SU-DHL-6 (cell line): ENCODE results near the gene HBZ.
"Not testable (repeated sequence)": the region's sequence is repeated elsewhere in the genome, so short reads cannot be mapped to it uniquely, and the experiment has no call there.

Experiments
- H2AFZ ChIP-seq: fragments of 200-600 bp; sonication (generic); 2 replicates; pipeline ENCODE4 v1.6.1; 2014; ENCODE audit warnings: low read depth, mild to moderate bottlenecking, moderate library complexity, mixed read lengths, antibody characterized with exemption, low read length; ENCODE audit not compliant: severe bottlenecking
- H3F3A ChIP-seq: fragments of 200-600 bp; shearing (Covaris generic); 2 replicates; pipeline ENCODE4 v1.6.0; 2016; ENCODE audit warnings: antibody characterized with exemption, mild to moderate bottlenecking; ENCODE audit not compliant: insufficient read depth
- H3K27ac ChIP-seq: fragments of 200-600 bp; sonication (generic); 2 replicates; pipeline ENCODE4 v1.5.1; 2016; ENCODE audit warnings: low read depth, mild to moderate bottlenecking, low read length, moderate library complexity, mixed read lengths
- H3K27me3 ChIP-seq: fragments of 200-600 bp; sonication (generic), shearing (Covaris generic); 2 replicates; pipeline ENCODE4 v1.6.0; 2014; ENCODE audit warnings: mild to moderate bottlenecking, low read length
- H3K36me3 ChIP-seq: fragments of 200-600 bp; sonication (generic); 2 replicates; pipeline ENCODE4 v1.6.1; 2014; ENCODE audit warnings: mild to moderate bottlenecking, low read length, mixed read lengths
- H3K4me2 ChIP-seq: fragments of 300-600, 200-600 bp; shearing (Covaris generic), sonication (generic); 2 replicates; pipeline ENCODE4 v1.6.0; 2014; ENCODE audit warnings: low read length, low read depth, mild to moderate bottlenecking; ENCODE audit not compliant: poor library complexity, severe bottlenecking
- H3K4me3 ChIP-seq: fragments of 200-600 bp; sonication (generic); 2 replicates; pipeline ENCODE4 v1.5.1; 2014; ENCODE audit warnings: antibody characterized with exemption, low read length, mild to moderate bottlenecking, mixed read lengths; ENCODE audit not compliant: insufficient read depth, poor library complexity, severe bottlenecking
- H3K79me2 ChIP-seq: fragments of 200-600 bp; sonication (generic); 2 replicates; pipeline ENCODE4 v1.6.1; 2014; ENCODE audit warnings: mild to moderate bottlenecking, low read length, moderate library complexity; ENCODE audit not compliant: insufficient read depth
- H3K9ac ChIP-seq: fragments of 200-600 bp; sonication (generic); 2 replicates; pipeline ENCODE4 v1.7.0; 2014; ENCODE audit warnings: mild to moderate bottlenecking, low read length
- H3K9me2 ChIP-seq: fragments of 200-600 bp; sonication (generic); replicated peaks from 2 replicates; pipeline ENCODE4 v1.6.1; 2014; ENCODE audit warnings: low read length; ENCODE audit not compliant: insufficient read depth
- H3K9me3 ChIP-seq: fragments of 200-600 bp; sonication (generic); 2 replicates; pipeline ENCODE4 v1.6.1; 2014; ENCODE audit warnings: low read length, mixed read lengths; ENCODE audit not compliant: insufficient read depth
- H4K20me1 ChIP-seq: fragments of 200-600 bp; sonication (generic); 2 replicates; pipeline ENCODE4 v1.6.1; 2014; ENCODE audit warnings: low read depth, mild to moderate bottlenecking, antibody characterized with exemption, low read length, moderate library complexity, mixed read lengths
- EZH2phosphoT487 ChIP-seq: fragments of 200-600 bp; sonication (generic), shearing (Covaris generic); conservative IDR thresholded peaks from 2 replicates; pipeline ENCODE4 v1.6.1; 2018; ENCODE audit warnings: mild to moderate bottlenecking, antibody characterized with exemption, low read length, moderate library complexity, mixed read lengths
- TF ChIP-seq, protein P1 (sequence below): fragments of 200-600 bp; sonication (generic); IDR thresholded peaks from one replicate; pipeline ENCODE4 v1.5.1; 2017; ENCODE audit warnings: antibody characterized with exemption, mild to moderate bottlenecking, low read length, moderate library complexity; ENCODE audit not compliant: insufficient read depth, poor library complexity, severe bottlenecking

HBZ gene

DNA sequence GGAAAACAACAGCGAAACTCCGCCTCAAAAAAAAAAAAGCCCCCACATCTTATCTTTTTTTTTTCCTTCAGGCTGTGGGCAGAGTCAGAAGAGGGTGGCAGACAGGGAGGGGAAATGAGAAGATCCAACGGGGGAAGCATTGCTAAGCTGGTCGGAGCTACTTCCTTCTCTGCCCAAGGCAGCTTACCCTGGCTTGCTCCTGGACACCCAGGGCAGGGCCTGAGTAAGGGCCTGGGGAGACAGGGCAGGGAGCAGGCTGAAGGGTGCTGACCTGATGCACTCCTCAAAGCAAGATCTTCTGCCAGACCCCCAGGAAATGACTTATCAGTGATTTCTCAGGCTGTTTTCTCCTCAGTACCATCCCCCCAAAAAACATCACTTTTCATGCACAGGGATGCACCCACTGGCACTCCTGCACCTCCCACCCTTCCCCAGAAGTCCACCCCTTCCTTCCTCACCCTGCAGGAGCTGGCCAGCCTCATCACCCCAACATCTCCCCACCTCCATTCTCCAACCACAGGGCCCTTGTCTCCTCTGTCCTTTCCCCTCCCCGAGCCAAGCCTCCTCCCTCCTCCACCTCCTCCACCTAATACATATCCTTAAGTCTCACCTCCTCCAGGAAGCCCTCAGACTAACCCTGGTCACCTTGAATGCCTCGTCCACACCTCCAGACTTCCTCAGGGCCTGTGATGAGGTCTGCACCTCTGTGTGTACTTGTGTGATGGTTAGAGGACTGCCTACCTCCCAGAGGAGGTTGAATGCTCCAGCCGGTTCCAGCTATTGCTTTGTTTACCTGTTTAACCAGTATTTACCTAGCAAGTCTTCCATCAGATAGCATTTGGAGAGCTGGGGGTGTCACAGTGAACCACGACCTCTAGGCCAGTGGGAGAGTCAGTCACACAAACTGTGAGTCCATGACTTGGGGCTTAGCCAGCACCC lies 22.8 kb downstream of the HBZ start:
- H3K9me3 ChIP-seq = no peaks in the 10 kb centered on the region
- H3F3A ChIP-seq = no peaks in the 10 kb centered on the region
- H3K79me2 ChIP-seq = no peaks in the 10 kb centered on the region
- H3K36me3 ChIP-seq = no peaks in the 10 kb centered on the region
- no peak overlapping the region for H3K27ac ChIP-seq
- no peak overlapping the region for H3K4me2 ChIP-seq
- no peak overlapping the region for H2AFZ ChIP-seq
- no peak overlapping the region for H3K4me3 ChIP-seq
- no peaks in the 10 kb centered on the region for H3K27me3 ChIP-seq
- no peaks in the 10 kb centered on the region for H3K9me2 ChIP-seq
- no peak for TF ChIP-seq EZH2phosphoT487
- TF ChIP-seq, protein P1, sequence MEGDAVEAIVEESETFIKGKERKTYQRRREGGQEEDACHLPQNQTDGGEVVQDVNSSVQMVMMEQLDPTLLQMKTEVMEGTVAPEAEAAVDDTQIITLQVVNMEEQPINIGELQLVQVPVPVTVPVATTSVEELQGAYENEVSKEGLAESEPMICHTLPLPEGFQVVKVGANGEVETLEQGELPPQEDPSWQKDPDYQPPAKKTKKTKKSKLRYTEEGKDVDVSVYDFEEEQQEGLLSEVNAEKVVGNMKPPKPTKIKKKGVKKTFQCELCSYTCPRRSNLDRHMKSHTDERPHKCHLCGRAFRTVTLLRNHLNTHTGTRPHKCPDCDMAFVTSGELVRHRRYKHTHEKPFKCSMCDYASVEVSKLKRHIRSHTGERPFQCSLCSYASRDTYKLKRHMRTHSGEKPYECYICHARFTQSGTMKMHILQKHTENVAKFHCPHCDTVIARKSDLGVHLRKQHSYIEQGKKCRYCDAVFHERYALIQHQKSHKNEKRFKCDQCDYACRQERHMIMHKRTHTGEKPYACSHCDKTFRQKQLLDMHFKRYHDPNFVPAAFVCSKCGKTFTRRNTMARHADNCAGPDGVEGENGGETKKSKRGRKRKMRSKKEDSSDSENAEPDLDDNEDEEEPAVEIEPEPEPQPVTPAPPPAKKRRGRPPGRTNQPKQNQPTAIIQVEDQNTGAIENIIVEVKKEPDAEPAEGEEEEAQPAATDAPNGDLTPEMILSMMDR = no peak
- no peaks in the 10 kb centered on the region for H4K20me1 ChIP-seq
- H3K9ac ChIP-seq = no peak overlapping the region

DNA sequence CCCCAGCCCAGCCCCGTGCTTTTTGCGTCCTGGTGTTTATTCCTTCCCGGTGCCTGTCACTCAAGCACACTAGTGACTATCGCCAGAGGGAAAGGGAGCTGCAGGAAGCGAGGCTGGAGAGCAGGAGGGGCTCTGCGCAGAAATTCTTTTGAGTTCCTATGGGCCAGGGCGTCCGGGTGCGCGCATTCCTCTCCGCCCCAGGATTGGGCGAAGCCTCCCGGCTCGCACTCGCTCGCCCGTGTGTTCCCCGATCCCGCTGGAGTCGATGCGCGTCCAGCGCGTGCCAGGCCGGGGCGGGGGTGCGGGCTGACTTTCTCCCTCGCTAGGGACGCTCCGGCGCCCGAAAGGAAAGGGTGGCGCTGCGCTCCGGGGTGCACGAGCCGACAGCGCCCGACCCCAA lies 23.6 kb downstream of the HBZ start:
- not testable (repeated sequence) for H2AFZ ChIP-seq, H3K79me2 ChIP-seq, H3K9ac ChIP-seq, H3F3A ChIP-seq, H4K20me1 ChIP-seq, H3K27me3 ChIP-seq, H3K36me3 ChIP-seq, H3K9me2 ChIP-seq, H3K27ac ChIP-seq, H3K4me2 ChIP-seq, H3K9me3 ChIP-seq, H3K4me3 ChIP-seq

DNA sequence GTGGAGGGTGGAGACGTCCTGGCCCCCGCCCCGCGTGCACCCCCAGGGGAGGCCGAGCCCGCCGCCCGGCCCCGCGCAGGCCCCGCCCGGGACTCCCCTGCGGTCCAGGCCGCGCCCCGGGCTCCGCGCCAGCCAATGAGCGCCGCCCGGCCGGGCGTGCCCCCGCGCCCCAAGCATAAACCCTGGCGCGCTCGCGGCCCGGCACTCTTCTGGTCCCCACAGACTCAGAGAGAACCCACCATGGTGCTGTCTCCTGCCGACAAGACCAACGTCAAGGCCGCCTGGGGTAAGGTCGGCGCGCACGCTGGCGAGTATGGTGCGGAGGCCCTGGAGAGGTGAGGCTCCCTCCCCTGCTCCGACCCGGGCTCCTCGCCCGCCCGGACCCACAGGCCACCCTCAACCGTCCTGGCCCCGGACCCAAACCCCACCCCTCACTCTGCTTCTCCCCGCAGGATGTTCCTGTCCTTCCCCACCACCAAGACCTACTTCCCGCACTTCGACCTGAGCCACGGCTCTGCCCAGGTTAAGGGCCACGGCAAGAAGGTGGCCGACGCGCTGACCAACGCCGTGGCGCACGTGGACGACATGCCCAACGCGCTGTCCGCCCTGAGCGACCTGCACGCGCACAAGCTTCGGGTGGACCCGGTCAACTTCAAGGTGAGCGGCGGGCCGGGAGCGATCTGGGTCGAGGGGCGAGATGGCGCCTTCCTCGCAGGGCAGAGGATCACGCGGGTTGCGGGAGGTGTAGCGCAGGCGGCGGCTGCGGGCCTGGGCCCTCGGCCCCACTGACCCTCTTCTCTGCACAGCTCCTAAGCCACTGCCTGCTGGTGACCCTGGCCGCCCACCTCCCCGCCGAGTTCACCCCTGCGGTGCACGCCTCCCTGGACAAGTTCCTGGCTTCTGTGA lies 24.3 kb downstream of the HBZ start, which contains the start of gene HBA1:
Gene HBA1, plus strand, starts transcription at position 204 of the 906 bp plus-strand sequence. Its CDS starts 37 bp downstream, at position 241.
- H3K4me2 ChIP-seq, H2AFZ ChIP-seq, H3K9me2 ChIP-seq, H3K9ac ChIP-seq, H3K27ac ChIP-seq, H3K79me2 ChIP-seq, H3K4me3 ChIP-seq, H3K36me3 ChIP-seq, H3K27me3 ChIP-seq, H3K9me3 ChIP-seq, H4K20me1 ChIP-seq, H3F3A ChIP-seq: not testable (repeated sequence)

DNA sequence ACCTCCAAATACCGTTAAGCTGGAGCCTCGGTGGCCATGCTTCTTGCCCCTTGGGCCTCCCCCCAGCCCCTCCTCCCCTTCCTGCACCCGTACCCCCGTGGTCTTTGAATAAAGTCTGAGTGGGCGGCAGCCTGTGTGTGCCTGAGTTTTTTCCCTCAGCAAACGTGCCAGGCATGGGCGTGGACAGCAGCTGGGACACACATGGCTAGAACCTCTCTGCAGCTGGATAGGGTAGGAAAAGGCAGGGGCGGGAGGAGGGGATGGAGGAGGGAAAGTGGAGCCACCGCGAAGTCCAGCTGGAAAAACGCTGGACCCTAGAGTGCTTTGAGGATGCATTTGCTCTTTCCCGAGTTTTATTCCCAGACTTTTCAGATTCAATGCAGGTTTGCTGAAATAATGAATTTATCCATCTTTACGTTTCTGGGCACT lies 25.0 kb downstream of the HBZ start:
- TF ChIP-seq EZH2phosphoT487 = no peak
- TF ChIP-seq, protein P1 = no peak
- no peaks in the 10 kb centered on the region for H4K20me1 ChIP-seq
- H3K4me3 ChIP-seq = no peak overlapping the region
- no peaks in the 10 kb centered on the region for H3K79me2 ChIP-seq
- H3K9me2 ChIP-seq = no peaks in the 10 kb centered on the region
- no peak overlapping the region for H3K27ac ChIP-seq
- no peaks in the 10 kb centered on the region for H3F3A ChIP-seq
- H3K27me3 ChIP-seq = no peaks in the 10 kb centered on the region
- no peak overlapping the region for H2AFZ ChIP-seq
- H3K36me3 ChIP-seq = no peaks in the 10 kb centered on the region
- no peak overlapping the region for H3K9ac ChIP-seq
- no peak overlapping the region for H3K4me2 ChIP-seq
- no peaks in the 10 kb centered on the region for H3K9me3 ChIP-seq
